ENCODE measurements around the gene NFASC.

The NFASC gene

DNA sequence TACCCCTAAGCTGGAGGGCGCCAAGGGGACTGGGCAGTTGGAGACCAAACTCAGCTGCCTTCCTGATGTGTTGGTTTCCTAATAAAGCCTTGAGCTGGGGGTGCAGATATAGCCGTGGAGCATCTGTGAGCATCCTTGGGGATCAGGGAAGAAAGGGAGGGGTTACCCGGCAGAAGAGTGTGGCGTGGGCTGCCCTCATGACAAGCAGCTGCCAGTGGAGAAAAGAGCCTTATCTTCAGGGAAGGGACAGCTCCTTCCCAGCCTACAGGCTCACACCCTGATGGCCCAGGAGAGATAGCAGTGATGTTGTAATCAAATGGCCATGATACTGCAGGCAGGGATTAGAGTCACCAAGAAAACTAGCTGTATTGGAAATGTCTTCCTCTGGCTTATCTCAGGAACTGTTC is 10.8 kb upstream of the NFASC start:
- no peak for DNase-seq

GRCh38 chr1:204863024-204863423 is 7.6 kb upstream of the NFASC start:
- no peak for DNase-seq

- no peak for DNase-seq
Observed at GRCh38 chr1:204863730-204864129, 6.9 kb upstream of the NFASC start.

GRCh38 chr1:204866051-204866596 is 4.5 kb upstream of the NFASC start:
- DNase-seq = no peak

- no peak for DNase-seq
Observed at GRCh38 chr1:204867203-204867602, 3.5 kb upstream of the NFASC start.

DNA sequence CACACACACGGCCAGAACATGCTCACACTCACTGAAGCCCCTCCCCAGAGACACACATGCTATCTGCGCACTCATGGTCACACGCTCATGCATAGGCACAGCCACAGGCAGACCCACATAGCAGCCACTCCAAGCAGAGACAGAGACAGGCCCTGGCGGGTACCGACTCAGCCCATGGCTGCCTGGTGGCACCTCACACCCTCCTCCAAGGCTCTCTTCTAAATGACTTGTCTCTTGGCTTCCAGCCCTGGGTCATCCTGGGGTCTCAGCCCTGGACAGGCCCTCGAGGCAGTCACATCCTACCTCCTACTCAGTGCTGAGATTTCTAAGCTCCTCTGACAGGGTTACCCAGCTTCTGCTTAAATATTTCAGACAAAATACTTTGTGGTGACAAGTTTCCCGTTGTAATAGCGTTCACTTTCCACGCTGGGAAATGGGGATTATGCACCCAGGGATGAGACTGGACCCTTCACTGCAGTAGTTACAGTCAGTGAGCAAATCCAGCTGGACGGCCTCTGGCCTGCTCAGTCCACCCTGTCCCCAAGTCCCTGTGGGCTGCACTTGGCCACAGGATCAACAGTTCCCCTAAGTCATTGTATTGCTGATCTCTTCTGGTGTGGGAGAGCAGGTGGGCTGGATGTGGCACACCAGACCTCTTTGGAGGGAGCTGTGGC is 2.9 kb upstream of the NFASC start:
- DNase-seq = no peak

DNA sequence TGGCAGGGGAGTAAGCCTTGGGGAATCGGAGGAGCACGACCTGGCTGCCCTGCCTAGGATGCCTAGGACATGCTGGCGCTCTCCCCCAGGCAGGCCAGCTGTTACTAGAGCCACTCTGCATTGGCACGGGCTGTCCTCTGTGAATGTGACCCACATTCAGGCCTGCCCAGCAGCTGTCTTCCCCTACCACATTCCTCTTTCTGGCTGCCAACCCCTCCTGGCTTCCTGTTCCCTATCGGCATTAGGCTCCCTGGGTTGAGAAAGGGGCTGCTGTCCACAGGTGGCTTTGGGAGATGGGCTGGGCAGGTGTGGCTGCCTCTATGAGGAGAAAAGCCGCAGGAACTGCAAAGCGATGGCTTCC is 2.3 kb upstream of the NFASC start:
- no peak for DNase-seq

DNA sequence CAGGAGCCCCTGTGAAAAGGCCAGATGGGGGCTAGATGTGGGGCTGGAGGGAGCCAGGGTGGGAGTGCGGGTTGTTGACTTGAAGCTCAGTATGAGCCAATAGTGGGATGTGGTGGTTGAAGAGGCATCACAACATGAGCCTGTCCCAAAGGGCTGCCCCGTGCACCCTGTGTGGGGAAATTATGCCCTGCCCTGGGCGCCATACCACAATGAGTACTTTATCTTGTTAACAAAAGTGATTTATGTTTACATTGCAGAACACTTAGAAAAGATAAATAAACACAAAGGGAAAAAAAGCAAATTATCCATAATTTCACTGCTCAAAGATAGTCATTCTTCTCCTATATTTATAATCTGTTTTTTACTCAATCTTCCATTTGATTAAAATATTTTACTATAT is 1.6 kb upstream of the NFASC start:
- no peak for DNase-seq

DNA sequence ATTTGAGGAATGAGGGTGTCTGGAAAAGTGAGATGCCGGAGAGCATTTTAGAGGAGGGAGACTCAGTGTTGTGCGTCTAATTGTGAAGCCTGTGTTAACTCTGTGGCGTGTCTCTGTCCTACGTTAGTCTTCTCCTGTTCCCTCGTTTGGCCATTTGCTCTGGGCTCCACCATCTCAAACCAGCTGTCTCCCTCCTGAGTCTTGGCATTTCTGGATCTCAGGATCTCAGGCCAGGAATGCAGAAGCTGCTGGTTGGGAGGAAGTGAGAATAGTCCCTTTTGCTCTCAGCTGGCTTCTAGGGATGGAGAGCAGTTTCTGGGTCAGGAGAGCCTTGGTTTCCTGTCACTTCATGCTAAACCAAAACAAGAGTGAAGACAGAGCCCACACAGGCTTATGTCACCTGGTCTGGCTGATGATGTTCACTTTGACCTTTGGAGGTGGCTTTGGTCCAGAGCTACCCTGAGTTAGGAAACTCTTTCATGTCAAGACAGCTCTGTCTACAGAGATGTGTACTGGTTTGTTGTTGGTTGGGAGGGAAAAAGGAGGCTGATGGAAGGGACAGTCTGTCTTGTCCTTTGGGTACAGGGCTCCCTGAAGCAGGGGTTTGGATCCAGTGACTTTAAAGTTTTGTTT is 859 bp downstream of the NFASC start:
- no peak for DNase-seq

DNA sequence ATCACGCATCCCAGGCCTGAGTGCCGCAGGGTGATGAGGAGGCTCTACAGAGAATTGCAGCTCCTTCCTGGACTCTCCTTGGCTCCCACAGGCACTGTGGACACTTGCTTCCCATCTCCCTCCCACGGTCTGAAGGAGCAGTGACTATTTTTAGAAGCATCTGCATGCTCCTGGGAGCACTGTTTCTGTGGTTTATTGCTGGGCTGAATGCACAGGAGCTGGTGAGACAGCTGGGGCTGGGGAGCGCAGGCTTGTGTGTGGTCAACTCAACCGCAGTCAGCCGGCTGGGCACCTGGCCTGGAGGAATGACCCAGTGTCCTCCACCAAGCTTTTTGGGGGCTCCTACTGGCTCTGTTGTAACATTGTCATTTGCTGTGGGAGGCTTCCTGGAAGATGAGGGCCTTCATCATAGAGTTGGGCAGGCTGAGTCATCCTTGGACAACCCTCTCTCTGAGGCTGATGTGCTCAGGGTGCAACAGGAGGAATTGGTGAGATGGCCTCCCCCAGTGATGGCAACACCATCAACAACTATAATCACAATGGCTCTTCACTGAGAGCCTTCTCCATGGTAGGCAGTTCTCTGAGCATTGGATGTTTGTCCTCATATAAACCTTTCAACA is 1.7 kb downstream of the NFASC start:
- no peak for DNase-seq

DNA sequence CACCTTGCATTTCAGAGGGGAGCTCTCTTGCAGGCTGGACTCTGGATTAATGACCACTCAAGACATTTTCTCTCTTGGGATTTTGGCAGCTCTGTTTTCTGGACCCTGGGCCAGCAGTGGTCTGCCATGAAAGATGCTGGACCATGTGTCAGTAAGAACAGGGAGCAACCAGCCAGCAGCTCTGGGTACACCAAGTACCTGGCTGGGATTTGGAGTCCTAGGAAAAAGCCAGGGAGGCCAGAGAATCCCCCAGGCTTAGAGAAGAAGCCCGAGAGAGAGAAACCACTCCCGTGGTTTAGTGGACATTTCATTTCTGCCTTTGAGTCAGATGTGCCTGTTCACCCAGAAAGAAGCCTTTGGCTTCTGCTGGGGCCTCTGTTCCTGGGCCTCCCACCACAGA is 2.5 kb downstream of the NFASC start:
- no peak for DNase-seq

DNA sequence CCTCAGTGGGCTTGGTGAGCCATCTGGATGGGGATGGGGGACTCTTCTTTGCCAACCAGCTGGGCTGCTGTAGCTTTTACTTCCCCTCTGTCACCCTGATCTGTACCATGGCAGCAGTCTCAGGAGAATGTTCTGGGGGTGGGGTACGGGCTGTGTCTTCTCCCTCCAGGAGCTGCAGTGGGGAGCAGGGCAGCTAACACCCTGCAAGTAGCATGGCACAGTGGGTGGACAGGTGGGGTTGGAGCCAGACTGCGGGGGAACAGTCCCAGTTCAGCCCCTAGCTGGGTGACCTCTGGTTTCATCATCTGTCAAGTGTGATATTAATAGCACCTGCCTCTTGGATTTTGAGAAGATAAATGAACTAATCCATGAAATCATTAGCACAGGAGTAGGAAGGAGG is 3.1 kb downstream of the NFASC start:
- no peak for DNase-seq

DNA sequence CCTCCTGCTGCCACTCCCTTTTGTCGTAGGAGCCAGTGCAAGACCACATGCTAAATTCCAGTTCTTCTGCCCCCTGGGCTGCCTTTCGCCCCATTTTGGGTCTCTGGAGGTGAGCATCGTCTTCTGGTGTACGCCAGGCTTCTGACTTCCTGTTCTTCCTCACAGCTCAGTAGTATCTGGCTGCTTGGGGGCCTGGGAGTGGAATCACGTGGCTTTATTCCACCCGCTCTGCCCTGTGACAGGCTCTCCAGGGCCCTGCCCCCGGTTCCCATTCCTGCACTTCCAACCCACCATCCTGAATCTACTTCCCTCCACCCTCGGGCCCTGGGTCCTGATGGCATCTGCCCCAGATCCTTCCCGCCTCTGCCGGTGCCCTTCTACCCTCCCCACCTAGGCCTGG is 3.6 kb downstream of the NFASC start:
- no peak for DNase-seq

DNA sequence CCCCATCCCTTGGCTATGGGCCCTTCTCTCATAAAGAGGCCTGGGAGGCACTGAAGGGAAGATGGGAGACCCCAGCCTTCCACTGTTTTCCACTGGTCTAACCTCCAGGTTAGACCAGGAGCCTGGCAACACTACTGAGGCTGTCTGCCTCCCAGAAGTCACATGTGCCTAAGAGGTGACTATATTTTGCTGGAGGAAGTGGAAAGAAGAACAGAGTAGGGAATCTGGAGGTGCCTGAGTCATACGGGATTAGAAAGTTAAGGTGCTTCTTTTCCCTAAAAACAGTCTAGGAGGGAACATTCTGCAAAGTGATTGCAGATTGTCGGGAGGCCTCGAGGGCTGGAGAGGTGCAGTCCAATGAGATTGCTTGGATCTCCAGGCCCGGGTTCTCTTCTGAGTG is 4.6 kb downstream of the NFASC start:
- no peak for DNase-seq

- DNase-seq = no peak
Observed at GRCh38 chr1:204878621-204879234, 8.1 kb downstream of the NFASC start.

DNA sequence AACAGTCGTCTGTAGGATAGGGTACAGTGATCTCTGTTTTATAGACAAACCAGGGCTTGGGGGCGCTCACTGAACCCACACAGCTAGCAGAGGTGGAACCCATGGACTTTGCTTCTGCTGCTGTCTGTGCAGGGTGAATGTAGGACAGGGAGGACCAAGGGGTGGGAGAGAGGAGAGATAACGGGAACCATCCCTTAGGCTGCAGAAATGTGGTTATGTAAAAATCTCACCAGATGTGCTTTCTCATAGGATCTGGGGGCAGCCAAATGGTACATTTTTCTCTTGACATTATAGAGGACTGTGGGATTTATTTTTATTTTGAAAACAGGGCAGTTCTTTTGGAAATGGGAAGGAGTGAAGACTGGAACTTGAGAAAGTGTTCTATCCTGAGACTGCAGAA is 8.7 kb downstream of the NFASC start:
- no peak for DNase-seq

GRCh38 chr1:204880906-204881305 is 10.2 kb downstream of the NFASC start:
- DNase-seq = no peak

GRCh38 chr1:204882479-204882878 is 11.8 kb downstream of the NFASC start:
- DNase-seq = no peak

DNA sequence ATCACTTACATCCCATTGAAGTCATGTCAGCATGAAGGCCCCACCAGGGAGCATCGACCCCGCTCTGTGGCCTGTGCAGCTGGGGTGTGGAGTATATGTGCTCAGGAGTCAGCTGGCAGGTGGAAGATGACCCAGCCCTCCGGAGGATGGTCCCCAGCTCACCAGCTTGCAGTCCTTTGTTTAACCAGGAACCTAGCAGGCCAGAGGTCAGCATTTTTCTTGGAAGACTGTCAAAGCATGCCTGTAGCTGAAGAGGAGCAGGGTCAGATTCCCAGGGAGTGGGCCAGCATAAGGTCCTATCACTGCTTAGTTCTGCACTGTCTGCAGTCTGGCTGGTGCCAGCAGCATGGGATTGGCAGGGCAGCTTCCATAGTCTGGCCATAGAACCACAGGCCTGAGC is 12.7 kb downstream of the NFASC start:
- DNase-seq = no peak

DNA sequence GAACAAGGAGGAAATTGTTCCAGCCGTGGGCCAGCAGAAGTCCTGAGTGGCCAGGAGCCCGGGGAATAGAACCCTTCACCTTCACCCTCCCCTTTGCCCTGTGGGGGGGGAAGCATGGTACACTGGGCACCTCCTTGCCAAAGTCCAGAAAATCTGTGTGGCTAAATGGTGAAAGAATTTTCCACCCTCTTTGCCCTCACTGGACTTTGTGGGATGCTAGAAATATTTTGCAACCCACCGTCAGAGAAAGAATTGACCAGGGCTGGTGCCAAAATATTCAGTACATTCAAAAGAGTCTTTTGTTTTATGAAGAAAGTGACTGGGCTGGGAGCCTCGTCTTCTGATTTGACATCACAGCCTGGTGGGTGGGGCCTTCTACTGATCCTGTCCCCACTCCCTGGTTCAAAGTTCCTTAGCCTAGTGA is 14.6 kb downstream of the NFASC start:
- DNase-seq = no peak

DNA sequence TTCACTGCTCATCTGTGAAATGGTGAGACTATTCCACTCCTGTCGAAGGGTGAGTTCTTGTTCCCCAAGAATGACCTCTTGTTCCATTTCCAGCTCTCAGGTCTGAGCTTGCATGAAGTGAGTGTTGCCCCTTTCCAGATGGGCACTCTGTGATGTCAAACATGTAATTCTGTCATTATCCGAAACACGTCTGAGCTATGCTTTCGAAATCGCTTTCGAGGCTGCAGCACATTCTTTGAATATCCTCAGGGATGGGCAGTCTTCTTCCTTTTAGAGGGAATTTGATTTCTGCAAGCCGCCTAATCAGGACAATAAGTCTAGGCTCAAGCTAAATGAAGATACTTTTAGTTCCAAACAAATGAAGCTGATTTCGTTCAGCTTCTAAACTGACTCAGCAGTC is 15.1 kb downstream of the NFASC start:
- DNase-seq = no peak

- DNase-seq = no peak
Observed at GRCh38 chr1:204887846-204888245, 17.2 kb downstream of the NFASC start.

DNA sequence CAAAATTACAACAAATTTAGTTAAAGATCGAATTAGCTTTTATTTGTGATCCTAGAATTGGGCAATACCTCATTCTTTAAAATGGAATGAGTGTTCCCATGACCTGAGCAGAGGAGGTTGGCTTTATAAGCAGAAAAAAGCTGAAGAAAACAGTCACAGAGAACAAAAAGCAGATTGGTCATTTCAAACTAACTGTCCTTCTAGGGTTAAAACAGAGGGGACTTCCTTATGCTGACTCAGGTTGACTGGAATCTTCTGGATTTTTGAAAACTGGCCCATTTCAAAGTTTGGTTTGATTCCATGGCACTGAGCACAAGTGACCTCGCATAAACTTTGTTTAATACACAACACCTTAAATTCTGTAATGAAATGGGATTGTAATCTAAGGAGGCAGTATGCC is 17.6 kb downstream of the NFASC start:
- no peak for DNase-seq
